Testis (tissue), 3 donors: Measurements from ENCODE around the gene HOXC6. TPM values are rescaled to one million over a fixed set of nuclear protein-coding genes. Genes with fewer than 3 reads are reported as not detected.

Experiments used
- DNase-seq: peaks from one replicate; pipeline ENCODE4 v3.0.0-alpha.2; 2019
- H3K27ac ChIP-seq, 2 donors: fragments of 200-600 bp; sonication (generic); one replicate each; pipeline ENCODE4 v1.5.1; 2019
- H3K27me3 ChIP-seq: fragments of 200-600 bp; sonication (generic); one replicate; pipeline ENCODE4 v1.5.1; 2019
- H3K36me3 ChIP-seq: fragments of 200-600 bp; sonication (generic); one replicate; pipeline ENCODE4 v1.5.1; 2017; ENCODE audit warnings: low read depth; ENCODE audit errors: missing control alignments
- H3K4me1 ChIP-seq: fragments of 200-600 bp; sonication (generic); one replicate; pipeline ENCODE4 v1.5.1; 2019
- H3K4me3 ChIP-seq, 2 donors: fragments of 200-600 bp; sonication (generic); one replicate each; pipeline ENCODE4 v1.5.1; 2017 to 2019
- H3K9me3 ChIP-seq: fragments of 200-600 bp; sonication (generic); one replicate; pipeline ENCODE4 v1.5.1; 2017
- CTCF ChIP-seq, 3 experiments: fragments of 450-650 bp in 2 of 3; fragments of 200-600 bp in 1 of 3; sonication (generic) in 1 of 3; IDR thresholded peaks; one replicate each; pipeline ENCODE4 v1.5.1; 2016 to 2019; ENCODE audit warnings: antibody characterized with exemption in 3 of 3, mild to moderate bottlenecking in 2 of 3, moderate library complexity in 1 of 3
- POLR2A ChIP-seq: fragments of 450-650 bp; IDR thresholded peaks from one replicate; pipeline ENCODE4 v1.6.1; 2017; ENCODE audit warnings: antibody characterized with exemption, mild to moderate bottlenecking, moderate library complexity
- WGBS, 2 donors: methylation state at CpG; one replicate each; pipeline ENCODE4 v1.1.5; 2018; 5-methylcytosine and 5-hydroxymethylcytosine counted together
- intact Hi-C: fragments of 100-400 bp; cut with DNase I; formaldehyde crosslinking; loops from one replicate; pipeline ENCODE4 v1.15.1; 2023; ENCODE audit warnings: low total_unique reads
- polyA plus RNA-seq: library from polyadenylated mRNA; stranded (reverse); fragments of 350-450 nt; fragmentation: Illumina TruSeq; extraction: RNeasy Lipid Tissue Mini Kit (QIAGEN cat#74804); gene quantifications from one replicate; pipeline ENCODE4 v1.2.3, GENCODE V29; 2014; ENCODE audit warnings: low read depth, low replicate concordance; ENCODE audit not compliant: insufficient read depth
- total RNA-seq, 2 donors: library from RNA; depleted of rRNA; stranded (reverse); fragments of >200 nt; gene quantifications; one replicate each; pipeline ENCODE4 v1.2.3, GENCODE V29; 2016

The HOXC6 gene
- total and polyA plus RNA-seq, 3 donors from 2014 or later: 1.9 to 5.4 (median 4.0) TPM

GRCh38 chr12:54005853-54006558 lies 22.2 kb upstream of the HOXC6 start:
- H3K4me1 ChIP-seq: peaks cover 29% of the 10 kb centered on the region
- H3K27me3 ChIP-seq: no peaks in the 10 kb centered on the region
- H3K27ac ChIP-seq: peak overlapping the region; percentile 5 to 65
- WGBS, 2 donors: 8 to 11% methylated on average over 22 to 39 of the region's 39 CpGs
- H3K9me3 ChIP-seq: no peaks in the 10 kb centered on the region
- no peaks in the 10 kb centered on the region for H3K36me3 ChIP-seq
- peak overlapping the region; percentile 6 to 13 for H3K4me3 ChIP-seq
- intact Hi-C loops: no loop called here
- DNase-seq: peak; percentile 95
- TF ChIP-seq CTCF (IDR thresholded peaks at IDR 0.05): peak; percentile 94 to 98 (median 97)
- TF ChIP-seq POLR2A: no peak

GRCh38 chr12:54006559-54007220 lies 21.6 kb upstream of the HOXC6 start:
- no peaks in the 10 kb centered on the region for H3K9me3 ChIP-seq
- intact Hi-C loops: no loop called here
- WGBS, 2 donors: 32 to 39% methylated on average over 19 to 22 of the region's 22 CpGs
- H3K4me3 ChIP-seq: peak overlapping the region; percentile 6 to 13
- no peaks in the 10 kb centered on the region for H3K36me3 ChIP-seq
- H3K27ac ChIP-seq: peak overlapping the region; percentile 5 to 65
- no peaks in the 10 kb centered on the region for H3K27me3 ChIP-seq
- TF ChIP-seq CTCF (IDR thresholded peaks at IDR 0.05) (no peak), POLR2A (no peak)
- peaks cover 22% of the 10 kb centered on the region for H3K4me1 ChIP-seq
- DNase-seq: no peak

- H3K4me1 ChIP-seq: peaks cover 22% of the 10 kb centered on the region
- no peak for DNase-seq
- no peak overlapping the region for H3K27ac ChIP-seq
- intact Hi-C loops: no loop called here
- H3K27me3 ChIP-seq: no peaks in the 10 kb centered on the region
- TF ChIP-seq POLR2A (no peak), CTCF (IDR thresholded peaks at IDR 0.05) (no peak)
- WGBS, 2 donors: 56 to 72% methylated on average over 2 of the region's 2 CpGs
- no peaks in the 10 kb centered on the region for H3K9me3 ChIP-seq
- H3K36me3 ChIP-seq: no peaks in the 10 kb centered on the region
- no peak overlapping the region for H3K4me3 ChIP-seq
Measured at GRCh38 chr12:54007538-54008259, 20.5 kb upstream of the HOXC6 start.

GRCh38 chr12:54008260-54008552 lies 20.0 kb upstream of the HOXC6 start:
- TF ChIP-seq POLR2A: no peak
- no peak for TF ChIP-seq CTCF (IDR thresholded peaks at IDR 0.05)
- intact Hi-C loops: no loop called here
- DNase-seq: no peak

More at GRCh38 chr12:54008260-54008552, 20.0 kb upstream of the HOXC6 start:
- WGBS, 2 donors: 39 to 70% methylated on average over 2 of the region's 2 CpGs
- peaks cover 22% of the 10 kb centered on the region for H3K4me1 ChIP-seq
- no peak overlapping the region for H3K27ac ChIP-seq
- H3K36me3 ChIP-seq: no peaks in the 10 kb centered on the region
- no peak overlapping the region for H3K4me3 ChIP-seq
- no peaks in the 10 kb centered on the region for H3K27me3 ChIP-seq
- H3K9me3 ChIP-seq: no peaks in the 10 kb centered on the region
